B cell (primary cell): ENCODE measurements around the gene ZNF214. TPM values are rescaled to one million over a fixed set of nuclear protein-coding genes. Genes with fewer than 3 reads are reported as not detected.

Experiments
- ATAC-seq: fragments of 200-7000 bp; cut with Tn5 transposase; one replicate; pipeline ENCODE4 v1.10.0; 2021; ENCODE audit warnings: low read depth, mild to moderate bottlenecking, moderate number of reproducible peaks, moderate library complexity
- CTCF ChIA-PET: fragments of 350-600 bp; sonication (Branson Sonifier 250); formaldehyde crosslinking; loops from one replicate; lab custom pipeline; 2021; ENCODE audit warnings: antibody characterized with exemption, inconsistent platforms; lab: Charles Lee
- POLR2A ChIA-PET: fragments of 350-600 bp; sonication (Branson Sonifier 250); formaldehyde crosslinking; loops from one replicate; lab custom pipeline; 2021; ENCODE audit warnings: antibody characterized with exemption; lab: Charles Lee
- DNase-seq: peaks from one replicate; pipeline ENCODE4 v3.0.0; 2013
- H2AFZ ChIP-seq: 2 replicates; pipeline ENCODE4 v1.6.1; 2012; ENCODE audit warnings: mild to moderate bottlenecking, low read depth, low read length; ENCODE audit not compliant: insufficient read depth, poor library complexity, severe bottlenecking
- H3K27ac ChIP-seq, 2 donors: 1 replicate in 1 of 2; 2 replicates in 1 of 2; pipeline ENCODE4 v1.5.1; 2012 to 2013; ENCODE audit warnings: low read length in 2 of 2, mild to moderate bottlenecking in 2 of 2, moderate library complexity in 1 of 2
- H3K27me3 ChIP-seq, 4 experiments: fragments of 200-600 bp in 1 of 4; sonication (generic) in 1 of 4; replicated peaks in 1 of 4; 1 replicate in 2 of 4; 2 replicates in 2 of 4; pipeline versions ENCODE4 v1.6.1 to v1.7.0; 2013 to 2016; ENCODE audit warnings: low read length in 3 of 4, mild to moderate bottlenecking in 2 of 4, mixed read lengths in 1 of 4, moderate library complexity in 1 of 4; ENCODE audit not compliant: insufficient read depth in 4 of 4, control insufficient read depth in 3 of 4; ENCODE audit errors: control extremely low read depth in 1 of 4
- H3K36me3 ChIP-seq, 2 experiments: replicated peaks in 1 of 2; 1 replicate in 1 of 2; 2 replicates in 1 of 2; pipeline versions ENCODE4 v1.6.1 to v1.7.1; 2013; ENCODE audit warnings: low read length in 1 of 2; ENCODE audit not compliant: insufficient read depth in 2 of 2, control insufficient read depth in 1 of 2; ENCODE audit errors: control extremely low read depth in 1 of 2, extremely low read depth in 1 of 2
- H3K4me1 ChIP-seq, 2 donors: fragments of 200-600 bp in 1 of 2; sonication (generic) in 1 of 2; 1 replicate in 1 of 2; 2 replicates in 1 of 2; pipeline versions ENCODE4 v1.5.1 to v1.6.1; 2013 to 2017; ENCODE audit warnings: low read length in 2 of 2; ENCODE audit not compliant: control insufficient read depth in 2 of 2, insufficient read depth in 2 of 2
- H3K4me2 ChIP-seq: replicated peaks from 2 replicates; pipeline ENCODE3; 2012; ENCODE audit warnings: mild to moderate bottlenecking, low read depth, low read length; ENCODE audit not compliant: poor library complexity, severe bottlenecking
- H3K4me3 ChIP-seq, 5 experiments: fragments of 200-600 bp in 1 of 5; sonication (generic) in 1 of 5; 1 replicate in 3 of 5; 2 replicates in 2 of 5; pipeline versions ENCODE4 v1.5.1 to v1.7.0; 2011 to 2016; ENCODE audit warnings: low read length in 4 of 5, mild to moderate bottlenecking in 4 of 5, low read depth in 2 of 5, control low read depth in 1 of 5, moderate library complexity in 1 of 5; ENCODE audit not compliant: insufficient read depth in 1 of 5; ENCODE audit errors: control extremely low read depth in 1 of 5, extremely low read depth in 1 of 5
- H3K79me2 ChIP-seq: fragments of 200-600 bp; sonication (generic); one replicate; pipeline ENCODE4 v1.6.0; 2016; ENCODE audit warnings: low read length; ENCODE audit not compliant: control insufficient read depth, insufficient read depth
- H3K9ac ChIP-seq: fragments of 200-600 bp; sonication (generic); 2 replicates; pipeline ENCODE4 v1.6.1; 2017; ENCODE audit warnings: mild to moderate bottlenecking, low read length, moderate library complexity
- H3K9me3 ChIP-seq, 3 donors: one replicate each; pipeline versions ENCODE4 v1.6.1 to v1.7.1; 2013; ENCODE audit warnings: low read length in 2 of 3; ENCODE audit not compliant: control insufficient read depth in 2 of 3, insufficient read depth in 1 of 3; ENCODE audit errors: control extremely low read depth in 1 of 3
- H4K20me1 ChIP-seq: 2 replicates; pipeline ENCODE4 v1.6.0; 2012; ENCODE audit warnings: mild to moderate bottlenecking, low read length; ENCODE audit not compliant: insufficient read depth, control insufficient read depth, poor library complexity, severe bottlenecking
- H3K27ac Mint-ChIP-seq: one replicate; pipeline ENCODE4 v1.8.0; 2021; ENCODE audit warnings: mixed read lengths
- H3K27me3 Mint-ChIP-seq: one replicate; pipeline ENCODE4 v1.8.0; 2021; ENCODE audit warnings: mixed read lengths
- H3K4me1 Mint-ChIP-seq: one replicate; pipeline ENCODE4 v1.8.0; 2021; ENCODE audit warnings: mixed read lengths
- H3K4me3 Mint-ChIP-seq: one replicate; pipeline ENCODE4 v1.8.0; 2021; ENCODE audit warnings: mixed read lengths
- H3K9me3 Mint-ChIP-seq: one replicate; pipeline ENCODE4 v1.8.0; 2022; ENCODE audit warnings: mixed read lengths; ENCODE audit not compliant: insufficient read depth
- EZH2 ChIP-seq: IDR thresholded peaks from 2 replicates; pipeline ENCODE4 v1.6.1; 2012; ENCODE audit warnings: borderline replicate concordance, low read depth, mild to moderate bottlenecking, moderate library complexity, low read length; ENCODE audit not compliant: insufficient read depth, poor library complexity, severe bottlenecking
- WGBS: methylation state at CpG from one replicate; pipeline ENCODE4 v1.1.5; 2013; ENCODE audit warnings: missing lambda C conversion rate; ENCODE audit not compliant: insufficient coverage; 5-methylcytosine and 5-hydroxymethylcytosine counted together
- intact Hi-C: fragments of 100-400 bp; cut with micrococcal nuclease; formaldehyde crosslinking; loops from one replicate; pipeline ENCODE4 v1.10.0; 2022
- polyA plus RNA-seq: library from polyadenylated mRNA; depleted of rRNA; stranded (reverse); fragments of >200 nt; gene quantifications from 2 replicates; pipeline ENCODE4 v1.2.3, GENCODE V29; 2012
- total RNA-seq, 2 donors: library from RNA; stranded (reverse); fragments of 120-200 nt in 1 of 2; gene quantifications; 1 replicate in 1 of 2; 2 replicates in 1 of 2; pipeline versions ENCODE4 v1.2.3 to v1.2.4, GENCODE V29; 2013 to 2022
- TF ChIP-seq, protein P1 (sequence below): fragments of 200-600 bp; IDR thresholded peaks from one replicate; pipeline ENCODE4 v1.8.0; 2022; ENCODE audit warnings: antibody characterized with exemption, mild to moderate bottlenecking

The ZNF214 gene
- total and polyA plus RNA-seq, 2 donors (not counting 1 experiment from before 2014, with no cell fraction given), result not detected

GRCh38 chr11:7014118-7014517 is 6.0 kb downstream of the ZNF214 start:
- no peak overlapping the region for H3K27ac Mint-ChIP-seq
- no peaks in the 10 kb centered on the region for H3K9me3 Mint-ChIP-seq
- ATAC-seq (no peak), DNase-seq (no peak)
- H3K9me3 ChIP-seq, result no peaks in the 10 kb centered on the region
- no peak overlapping the region for H3K4me3 ChIP-seq
- ChIA-PET POLR2A (no interaction called here), CTCF (no interaction called here)
- H4K20me1 ChIP-seq, result no peaks in the 10 kb centered on the region
- H3K79me2 ChIP-seq, result no peaks in the 10 kb centered on the region
- no peak overlapping the region for H3K27ac ChIP-seq
- H2AFZ ChIP-seq, result no peak overlapping the region
- H3K4me2 ChIP-seq, result no peak overlapping the region
- WGBS, result no CpG with 5 or more reads among the region's 1 CpG
- no peak overlapping the region for H3K9ac ChIP-seq
- no peaks in the 10 kb centered on the region for H3K4me1 ChIP-seq
- no peaks in the 10 kb centered on the region for H3K4me1 Mint-ChIP-seq
- no peak for TF ChIP-seq EZH2
- TF ChIP-seq, protein P1, sequence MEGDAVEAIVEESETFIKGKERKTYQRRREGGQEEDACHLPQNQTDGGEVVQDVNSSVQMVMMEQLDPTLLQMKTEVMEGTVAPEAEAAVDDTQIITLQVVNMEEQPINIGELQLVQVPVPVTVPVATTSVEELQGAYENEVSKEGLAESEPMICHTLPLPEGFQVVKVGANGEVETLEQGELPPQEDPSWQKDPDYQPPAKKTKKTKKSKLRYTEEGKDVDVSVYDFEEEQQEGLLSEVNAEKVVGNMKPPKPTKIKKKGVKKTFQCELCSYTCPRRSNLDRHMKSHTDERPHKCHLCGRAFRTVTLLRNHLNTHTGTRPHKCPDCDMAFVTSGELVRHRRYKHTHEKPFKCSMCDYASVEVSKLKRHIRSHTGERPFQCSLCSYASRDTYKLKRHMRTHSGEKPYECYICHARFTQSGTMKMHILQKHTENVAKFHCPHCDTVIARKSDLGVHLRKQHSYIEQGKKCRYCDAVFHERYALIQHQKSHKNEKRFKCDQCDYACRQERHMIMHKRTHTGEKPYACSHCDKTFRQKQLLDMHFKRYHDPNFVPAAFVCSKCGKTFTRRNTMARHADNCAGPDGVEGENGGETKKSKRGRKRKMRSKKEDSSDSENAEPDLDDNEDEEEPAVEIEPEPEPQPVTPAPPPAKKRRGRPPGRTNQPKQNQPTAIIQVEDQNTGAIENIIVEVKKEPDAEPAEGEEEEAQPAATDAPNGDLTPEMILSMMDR, result no peak
- peaks cover 8% of the 10 kb centered on the region for H3K27me3 Mint-ChIP-seq
- peaks cover 0 to 2% (median 0%) of the 10 kb centered on the region in 4 experiments for H3K27me3 ChIP-seq
- intact Hi-C loops, result no loop called here
- no peak overlapping the region for H3K4me3 Mint-ChIP-seq
- H3K36me3 ChIP-seq, result no peaks in the 10 kb centered on the region

GRCh38 chr11:7004482-7004881 is 15.7 kb downstream of the ZNF214 start:
- no peak overlapping the region for H3K4me3 ChIP-seq
- H3K27me3 ChIP-seq, result peaks cover 0 to 4% (median 0%) of the 10 kb centered on the region in 4 experiments
- no peak overlapping the region for H3K27ac ChIP-seq
- no peak for DNase-seq
- no peak overlapping the region for H3K9ac ChIP-seq
- H3K9me3 ChIP-seq, result no peaks in the 10 kb centered on the region
- no peaks in the 10 kb centered on the region for H3K27me3 Mint-ChIP-seq
- H3K27ac Mint-ChIP-seq, result no peak overlapping the region
- ATAC-seq, result no peak
- intact Hi-C loops, result no loop called here
- 80% methylated on average over 2 of the region's 3 CpGs for WGBS
- no peaks in the 10 kb centered on the region for H3K9me3 Mint-ChIP-seq
- no peaks in the 10 kb centered on the region for H3K36me3 ChIP-seq
- H3K4me3 Mint-ChIP-seq, result no peak overlapping the region
- TF ChIP-seq, protein P1, result no peak
- TF ChIP-seq EZH2, result no peak
- H2AFZ ChIP-seq, result no peak overlapping the region
- no peaks in the 10 kb centered on the region for H3K4me1 ChIP-seq
- ChIA-PET POLR2A (no interaction called here), CTCF (no interaction called here)
- H4K20me1 ChIP-seq, result no peaks in the 10 kb centered on the region
- H3K4me1 Mint-ChIP-seq, result no peaks in the 10 kb centered on the region
- H3K4me2 ChIP-seq, result no peak overlapping the region
- H3K79me2 ChIP-seq, result no peaks in the 10 kb centered on the region
